ENCODE data around the gene ZNF311.

DNA sequence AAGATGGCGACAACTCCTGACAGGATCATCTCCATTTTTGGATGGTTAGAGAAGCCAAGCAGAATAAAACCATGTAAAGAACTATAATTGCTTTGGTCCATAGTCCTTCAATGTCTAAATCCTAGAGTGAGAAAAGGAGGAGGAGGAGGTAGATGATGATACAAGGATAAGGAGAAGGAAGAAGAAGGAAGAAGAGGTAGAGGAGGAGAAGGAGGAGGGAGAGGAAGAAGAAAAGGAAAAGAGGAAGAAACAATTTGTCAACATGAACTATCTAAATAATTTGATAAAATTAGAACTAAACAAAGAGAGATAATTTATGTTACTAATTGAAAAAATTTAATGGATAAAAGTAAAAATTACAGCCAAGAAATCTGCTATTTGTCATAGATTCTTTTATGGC lies 40.0 kb upstream of the ZNF311 start, which contains the start of gene OR2W1:
- TF ChIP-seq, protein P1, sequence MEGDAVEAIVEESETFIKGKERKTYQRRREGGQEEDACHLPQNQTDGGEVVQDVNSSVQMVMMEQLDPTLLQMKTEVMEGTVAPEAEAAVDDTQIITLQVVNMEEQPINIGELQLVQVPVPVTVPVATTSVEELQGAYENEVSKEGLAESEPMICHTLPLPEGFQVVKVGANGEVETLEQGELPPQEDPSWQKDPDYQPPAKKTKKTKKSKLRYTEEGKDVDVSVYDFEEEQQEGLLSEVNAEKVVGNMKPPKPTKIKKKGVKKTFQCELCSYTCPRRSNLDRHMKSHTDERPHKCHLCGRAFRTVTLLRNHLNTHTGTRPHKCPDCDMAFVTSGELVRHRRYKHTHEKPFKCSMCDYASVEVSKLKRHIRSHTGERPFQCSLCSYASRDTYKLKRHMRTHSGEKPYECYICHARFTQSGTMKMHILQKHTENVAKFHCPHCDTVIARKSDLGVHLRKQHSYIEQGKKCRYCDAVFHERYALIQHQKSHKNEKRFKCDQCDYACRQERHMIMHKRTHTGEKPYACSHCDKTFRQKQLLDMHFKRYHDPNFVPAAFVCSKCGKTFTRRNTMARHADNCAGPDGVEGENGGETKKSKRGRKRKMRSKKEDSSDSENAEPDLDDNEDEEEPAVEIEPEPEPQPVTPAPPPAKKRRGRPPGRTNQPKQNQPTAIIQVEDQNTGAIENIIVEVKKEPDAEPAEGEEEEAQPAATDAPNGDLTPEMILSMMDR (IDR thresholded peaks at IDR 0.05; ENCODE audit: insufficient read depth, low read length) = no peak
- TF ChIP-seq, protein P2, sequence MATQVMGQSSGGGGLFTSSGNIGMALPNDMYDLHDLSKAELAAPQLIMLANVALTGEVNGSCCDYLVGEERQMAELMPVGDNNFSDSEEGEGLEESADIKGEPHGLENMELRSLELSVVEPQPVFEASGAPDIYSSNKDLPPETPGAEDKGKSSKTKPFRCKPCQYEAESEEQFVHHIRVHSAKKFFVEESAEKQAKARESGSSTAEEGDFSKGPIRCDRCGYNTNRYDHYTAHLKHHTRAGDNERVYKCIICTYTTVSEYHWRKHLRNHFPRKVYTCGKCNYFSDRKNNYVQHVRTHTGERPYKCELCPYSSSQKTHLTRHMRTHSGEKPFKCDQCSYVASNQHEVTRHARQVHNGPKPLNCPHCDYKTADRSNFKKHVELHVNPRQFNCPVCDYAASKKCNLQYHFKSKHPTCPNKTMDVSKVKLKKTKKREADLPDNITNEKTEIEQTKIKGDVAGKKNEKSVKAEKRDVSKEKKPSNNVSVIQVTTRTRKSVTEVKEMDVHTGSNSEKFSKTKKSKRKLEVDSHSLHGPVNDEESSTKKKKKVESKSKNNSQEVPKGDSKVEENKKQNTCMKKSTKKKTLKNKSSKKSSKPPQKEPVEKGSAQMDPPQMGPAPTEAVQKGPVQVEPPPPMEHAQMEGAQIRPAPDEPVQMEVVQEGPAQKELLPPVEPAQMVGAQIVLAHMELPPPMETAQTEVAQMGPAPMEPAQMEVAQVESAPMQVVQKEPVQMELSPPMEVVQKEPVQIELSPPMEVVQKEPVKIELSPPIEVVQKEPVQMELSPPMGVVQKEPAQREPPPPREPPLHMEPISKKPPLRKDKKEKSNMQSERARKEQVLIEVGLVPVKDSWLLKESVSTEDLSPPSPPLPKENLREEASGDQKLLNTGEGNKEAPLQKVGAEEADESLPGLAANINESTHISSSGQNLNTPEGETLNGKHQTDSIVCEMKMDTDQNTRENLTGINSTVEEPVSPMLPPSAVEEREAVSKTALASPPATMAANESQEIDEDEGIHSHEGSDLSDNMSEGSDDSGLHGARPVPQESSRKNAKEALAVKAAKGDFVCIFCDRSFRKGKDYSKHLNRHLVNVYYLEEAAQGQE (IDR thresholded peaks at IDR 0.05; ENCODE audit: insufficient replicate concordance, low read depth) = no peak
- TF ChIP-seq GABPA (IDR thresholded peaks at IDR 0.05; ENCODE audit: low read depth) = no peak
